ENCODE data around the gene CISH. TPM values are rescaled to one million over a fixed set of nuclear protein-coding genes. Genes with fewer than 3 reads are reported as not detected.

CISH gene
- total RNA-seq, 1 experiment from 2014 or later = 0.57 TPM

- intact Hi-C loops (cut with micrococcal nuclease; ENCODE audit: unreplicated experiment) (no loop called here), in situ Hi-C loops (cut with HindIII; ENCODE audit: low pct_unique_long_range_greater_than_20kb, low sequenced_read_pairs) (no loop called here)
- DNase-seq (ENCODE audit: low read depth, low spot score) = no peak
- no peaks in the 10 kb centered on the region for H3K36me3 ChIP-seq (ENCODE audit: control insufficient read depth, insufficient read depth, low read length)
- no TSS peak for BruUV-seq (replicated peaks)
- no peak for ATAC-seq
- no peaks in the 10 kb centered on the region for H3K27me3 ChIP-seq (ENCODE audit: control insufficient read depth, insufficient read depth, low read length)
- no peak overlapping the region for H3K27ac ChIP-seq (ENCODE audit: low read length)
- no peaks in the 10 kb centered on the region for H3K9me3 ChIP-seq (ENCODE audit: control insufficient read depth, insufficient read depth, low read depth, low read length)
- no peak overlapping the region for H3K4me3 ChIP-seq (ENCODE audit: low read depth in 2 of 2, low read length in 2 of 2)
- CTCF ChIA-PET = no interaction called here
- H3K4me1 ChIP-seq (ENCODE audit: control insufficient read depth, insufficient read depth, low read length) = no peaks in the 10 kb centered on the region; the same call in 1 of the 2 replicates
- POLR2A ChIA-PET = no interaction called here
- TF ChIP-seq SIN3A (IDR thresholded peaks at IDR 0.05; ENCODE audit: borderline replicate concordance, insufficient read depth, low read depth, low read length) (no peak), POLR2AphosphoS5 (IDR thresholded peaks at IDR 0.05; ENCODE audit: low read depth, low read length) (no peak), CTCF (IDR thresholded peaks at IDR 0.05) (no peak)
Measured at GRCh38 chr3:50620820-50621219, 9.2 kb upstream of the CISH start.

GRCh38 chr3:50620420-50620819 is 8.8 kb upstream of the CISH start:
- Histone ChIP-seq H3K9me3 (ENCODE audit: control insufficient read depth, insufficient read depth, low read depth, low read length) (no peaks in the 10 kb centered on the region), H3K27ac (ENCODE audit: low read length) (no peak overlapping the region), H3K4me1 (ENCODE audit: control insufficient read depth, insufficient read depth, low read length) (no peaks in the 10 kb centered on the region; the same call in 1 of the 2 replicates), H3K36me3 (ENCODE audit: control insufficient read depth, insufficient read depth, low read length) (no peaks in the 10 kb centered on the region), H3K27me3 (ENCODE audit: control insufficient read depth, insufficient read depth, low read length) (no peaks in the 10 kb centered on the region), H3K4me3 (ENCODE audit: low read depth in 2 of 2, low read length in 2 of 2) (no peak overlapping the region)
- no peak for ATAC-seq
- intact Hi-C loops (cut with micrococcal nuclease; ENCODE audit: unreplicated experiment) (no loop called here), in situ Hi-C loops (cut with HindIII; ENCODE audit: low pct_unique_long_range_greater_than_20kb, low sequenced_read_pairs) (no loop called here)
- BruUV-seq (replicated peaks) = no TSS peak
- POLR2A ChIA-PET = no interaction called here
- no peak for TF ChIP-seq SIN3A (IDR thresholded peaks at IDR 0.05; ENCODE audit: borderline replicate concordance, insufficient read depth, low read depth, low read length)
- TF ChIP-seq, protein P1, sequence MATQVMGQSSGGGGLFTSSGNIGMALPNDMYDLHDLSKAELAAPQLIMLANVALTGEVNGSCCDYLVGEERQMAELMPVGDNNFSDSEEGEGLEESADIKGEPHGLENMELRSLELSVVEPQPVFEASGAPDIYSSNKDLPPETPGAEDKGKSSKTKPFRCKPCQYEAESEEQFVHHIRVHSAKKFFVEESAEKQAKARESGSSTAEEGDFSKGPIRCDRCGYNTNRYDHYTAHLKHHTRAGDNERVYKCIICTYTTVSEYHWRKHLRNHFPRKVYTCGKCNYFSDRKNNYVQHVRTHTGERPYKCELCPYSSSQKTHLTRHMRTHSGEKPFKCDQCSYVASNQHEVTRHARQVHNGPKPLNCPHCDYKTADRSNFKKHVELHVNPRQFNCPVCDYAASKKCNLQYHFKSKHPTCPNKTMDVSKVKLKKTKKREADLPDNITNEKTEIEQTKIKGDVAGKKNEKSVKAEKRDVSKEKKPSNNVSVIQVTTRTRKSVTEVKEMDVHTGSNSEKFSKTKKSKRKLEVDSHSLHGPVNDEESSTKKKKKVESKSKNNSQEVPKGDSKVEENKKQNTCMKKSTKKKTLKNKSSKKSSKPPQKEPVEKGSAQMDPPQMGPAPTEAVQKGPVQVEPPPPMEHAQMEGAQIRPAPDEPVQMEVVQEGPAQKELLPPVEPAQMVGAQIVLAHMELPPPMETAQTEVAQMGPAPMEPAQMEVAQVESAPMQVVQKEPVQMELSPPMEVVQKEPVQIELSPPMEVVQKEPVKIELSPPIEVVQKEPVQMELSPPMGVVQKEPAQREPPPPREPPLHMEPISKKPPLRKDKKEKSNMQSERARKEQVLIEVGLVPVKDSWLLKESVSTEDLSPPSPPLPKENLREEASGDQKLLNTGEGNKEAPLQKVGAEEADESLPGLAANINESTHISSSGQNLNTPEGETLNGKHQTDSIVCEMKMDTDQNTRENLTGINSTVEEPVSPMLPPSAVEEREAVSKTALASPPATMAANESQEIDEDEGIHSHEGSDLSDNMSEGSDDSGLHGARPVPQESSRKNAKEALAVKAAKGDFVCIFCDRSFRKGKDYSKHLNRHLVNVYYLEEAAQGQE (IDR thresholded peaks at IDR 0.05; ENCODE audit: insufficient read depth in 1 of 2, low read depth in 2 of 2, low read length in 1 of 2) = no peak
- no peak for TF ChIP-seq CTCF (IDR thresholded peaks at IDR 0.05)
- TF ChIP-seq POLR2AphosphoS5 (IDR thresholded peaks at IDR 0.05; ENCODE audit: low read depth, low read length) = no peak
- no peak for TF ChIP-seq TCF7L2 (IDR thresholded peaks at IDR 0.05; ENCODE audit: low read depth, low read length)
- CTCF ChIA-PET = interaction anchor here (2.1 kb wide), 1 partner anchor 32 kb away, joined by 5 read pairs; no protein-coding TSS in a partner anchor
- no peak for DNase-seq (ENCODE audit: low read depth, low spot score)
